GM12878 (cell line): ENCODE measurements around the gene UTS2R. TPM values are rescaled to one million over a fixed set of nuclear protein-coding genes. Genes with fewer than 3 reads are reported as not detected.

ENCODE experiments used
- ATAC-seq: fragments of 200-7000 bp; cut with Tn5 transposase; 3 replicates; pipeline ENCODE4 v1.9.1; 2020; ENCODE audit warnings: mild to moderate bottlenecking, moderate library complexity
- BruUV-seq: library from RNA; stranded (reverse); fragments of 400-500 nt; replicated peaks from 2 replicates; lab custom pipeline; 2021; lab: Mats Ljungman, UMichigan
- CTCF ChIA-PET: fragments of 300-600 bp; sonication (Branson Sonifier 250); formaldehyde crosslinking; extraction: SDS; loops from one replicate; lab custom pipeline; 2021; ENCODE audit warnings: inconsistent platforms; lab: Yijun Ruan, JAX
- POLR2A ChIA-PET: fragments of 350-600 bp; formaldehyde crosslinking; extraction: SDS; loops from one replicate; lab custom pipeline; 2021; ENCODE audit warnings: inconsistent platforms; lab: Charles Lee
- RAD21 ChIA-PET: fragments of 300-600 bp; sonication (Branson Sonifier 250); formaldehyde crosslinking; loops from one replicate; lab custom pipeline; 2023; ENCODE audit warnings: antibody characterized with exemption; ENCODE audit not compliant: unreplicated experiment; lab: Charles Lee
- SMC1A ChIA-PET: fragments of 300-600 bp; sonication (Branson Sonifier 250); formaldehyde crosslinking; loops from one replicate; lab custom pipeline; 2023; ENCODE audit not compliant: unreplicated experiment, uncharacterized antibody; lab: Charles Lee
- DNase-seq: peaks from one replicate; pipeline ENCODE4 v3.0.0-alpha.2; 2011; ENCODE audit warnings: low read depth, low spot score
- FAIRE-seq: peaks from 3 replicates; lab custom pipeline; 2011; peaks lifted over from hg19 to GRCh38; lab: Jason Lieb, UNC
- H2AFZ ChIP-seq: 2 replicates; pipeline ENCODE4 v1.6.0; 2011; ENCODE audit warnings: low read depth, low read length, control low read depth; ENCODE audit not compliant: control insufficient read depth
- H3K27ac ChIP-seq: 2 replicates; pipeline ENCODE4 v1.5.1; 2011; ENCODE audit warnings: control low read depth; ENCODE audit not compliant: control insufficient read depth, insufficient read depth
- H3K27me3 ChIP-seq, 2 experiments: replicated peaks in 1 of 2; 2 replicates each; pipeline versions ENCODE4 v1.6.0 to v1.6.1; 2011; ENCODE audit warnings: low read length in 1 of 2; ENCODE audit not compliant: control insufficient read depth in 2 of 2, insufficient read depth in 2 of 2
- H3K36me3 ChIP-seq, 2 experiments: 2 replicates each; pipeline ENCODE4 v1.5.1; 2011; ENCODE audit warnings: low read length in 1 of 2; ENCODE audit not compliant: control insufficient read depth in 2 of 2, insufficient read depth in 2 of 2
- H3K4me1 ChIP-seq: 2 replicates; pipeline ENCODE4 v1.6.1; 2011; ENCODE audit warnings: mild to moderate bottlenecking, low read length, moderate library complexity, mixed read lengths; ENCODE audit not compliant: control insufficient read depth, insufficient read depth
- H3K4me2 ChIP-seq: 2 replicates; pipeline ENCODE4 v1.6.0; 2011; ENCODE audit warnings: control low read depth; ENCODE audit not compliant: control insufficient read depth, insufficient read depth
- H3K4me3 ChIP-seq: fragments of 200-600 bp; sonication (generic); 2 replicates; pipeline ENCODE4 v1.5.1; 2016
- H3K79me2 ChIP-seq: 2 replicates; pipeline ENCODE4 v1.6.0; 2011; ENCODE audit warnings: low read length; ENCODE audit not compliant: control insufficient read depth, insufficient read depth
- H3K9ac ChIP-seq: 2 replicates; pipeline ENCODE4 v1.8.0; 2011; ENCODE audit warnings: low read length, control low read depth, mixed read lengths; ENCODE audit not compliant: control insufficient read depth, insufficient read depth
- H3K9me3 ChIP-seq: replicated peaks from 3 replicates; pipeline ENCODE4 v1.5.1; 2011; ENCODE audit warnings: mild to moderate bottlenecking, low read length; ENCODE audit not compliant: control insufficient read depth, insufficient read depth
- H4K20me1 ChIP-seq: 2 replicates; pipeline ENCODE4 v1.6.0; 2011; ENCODE audit not compliant: control insufficient read depth, insufficient read depth
- BCL11A ChIP-seq: IDR thresholded peaks from 2 replicates; pipeline ENCODE4 v1.6.1; 2011; ENCODE audit warnings: low read depth, low read length
- HDAC6 ChIP-seq: fragments of 200-600 bp; sonication (generic); IDR thresholded peaks from one replicate; pipeline ENCODE4 v1.8.0; 2017; ENCODE audit warnings: antibody characterized with exemption; ENCODE audit not compliant: unreplicated experiment
- HSF1 ChIP-seq: fragments of 150-350 bp; IDR thresholded peaks from 2 replicates; pipeline ENCODE4 v1.6.1; 2014; ENCODE audit warnings: mild to moderate bottlenecking, low read depth, low read length
- KDM1A ChIP-seq: fragments of 200-600 bp; sonication (generic); IDR thresholded peaks from 2 replicates; pipeline ENCODE4 v1.6.1; 2016; ENCODE audit warnings: borderline replicate concordance
- MLLT1 ChIP-seq: fragments of 450-650 bp; IDR thresholded peaks from 2 replicates; pipeline ENCODE4 v1.6.1; 2016; ENCODE audit warnings: mild to moderate bottlenecking
- NR2C2 ChIP-seq: IDR thresholded peaks from 2 replicates; pipeline ENCODE4 v1.6.1; 2011; ENCODE audit warnings: borderline replicate concordance, low read depth; ENCODE audit not compliant: control insufficient read depth, insufficient read length
- NR2F1 ChIP-seq: fragments of 450-650 bp; conservative IDR thresholded peaks from 2 replicates; pipeline ENCODE4 v1.6.1; 2017; ENCODE audit warnings: mild to moderate bottlenecking
- RELA ChIP-seq: fragments of 450-650 bp; IDR thresholded peaks from 2 replicates; pipeline ENCODE4 v1.8.0; 2014; ENCODE audit warnings: borderline replicate concordance; ENCODE audit not compliant: partially characterized antibody
- RELB ChIP-seq: fragments of 450-650 bp; IDR thresholded peaks from 2 replicates; pipeline ENCODE4 v1.6.1; 2017; ENCODE audit warnings: low read depth, mild to moderate bottlenecking, moderate library complexity
- SP1 ChIP-seq: IDR thresholded peaks from one replicate; pipeline ENCODE4 v1.6.1; 2011; ENCODE audit warnings: low read depth, low read length
- ZNF274 ChIP-seq: IDR thresholded peaks from one replicate; pipeline ENCODE4 v1.8.0; 2011; ENCODE audit not compliant: insufficient read length, insufficient read depth
- WGBS: methylation state at CpG from one replicate; pipeline ENCODE4 v1.1.6; 2016; ENCODE audit warnings: low lambda C conversion rate; ENCODE audit not compliant: insufficient replicate concordance, insufficient coverage; ENCODE audit errors: missing lambda C conversion rate; 5-methylcytosine and 5-hydroxymethylcytosine counted together
- in situ Hi-C: fragments of 300-500 bp; cut with MboI; formaldehyde crosslinking; loops from 9 replicates; pipeline ENCODE4 v1.14.3; 2018; ENCODE audit warnings: mixed read lengths
- intact Hi-C: fragments of 100-400 bp; cut with micrococcal nuclease; formaldehyde crosslinking; loops from one replicate; pipeline ENCODE4 v1.14.2; 2022; ENCODE audit not compliant: unreplicated experiment
- polyA plus RNA-seq, 11 experiments: library from polyadenylated mRNA; depleted of rRNA in 4 of 11; unstranded in 6 of 11; stranded (reverse) in 5 of 11; fragments of >200 nt; fragmentation: Nextera tagmentation in 4 of 11; fragmentation: Illumina TruSeq in 1 of 11; extraction: Ambion mirVana in 4 of 11; extraction: Trizol in 1 of 11; gene quantifications; 1 replicate in 1 of 11; 2 replicates in 10 of 11; pipeline versions ENCODE4 v1.2.1 to v1.2.3, GENCODE V29; 2011 to 2016; ENCODE audit warnings: inconsistent platforms in 2 of 11, missing spikeins in 2 of 11, low read depth in 1 of 11
- total RNA-seq, 4 experiments: library from RNA; depleted of rRNA in 3 of 4; stranded (reverse); fragments of >200 nt in 3 of 4; fragmentation: Illumina TruSeq in 1 of 4; extraction: Trizol in 1 of 4; gene quantifications; 2 replicates each; pipeline versions ENCODE4 v1.2.1 to v1.2.3, GENCODE V29; 2013 to 2021
- TF ChIP-seq, protein P1 (sequence below): fragments of 450-650 bp; IDR thresholded peaks from 2 replicates; pipeline ENCODE4 v1.6.1; 2017; ENCODE audit warnings: borderline replicate concordance
- TF ChIP-seq, protein P2 (sequence below): fragments of 450-650 bp; IDR thresholded peaks from 2 replicates; pipeline ENCODE4 v1.6.1; 2017; ENCODE audit warnings: mild to moderate bottlenecking, moderate library complexity

UTS2R gene
- total and polyA plus RNA-seq, 10 of the 15 experiments (the other 5 are each of a cell fraction or from before 2014, with no cell fraction given), result 0.04 to 0.36 (median 0.11) TPM; not detected in 6

DNA sequence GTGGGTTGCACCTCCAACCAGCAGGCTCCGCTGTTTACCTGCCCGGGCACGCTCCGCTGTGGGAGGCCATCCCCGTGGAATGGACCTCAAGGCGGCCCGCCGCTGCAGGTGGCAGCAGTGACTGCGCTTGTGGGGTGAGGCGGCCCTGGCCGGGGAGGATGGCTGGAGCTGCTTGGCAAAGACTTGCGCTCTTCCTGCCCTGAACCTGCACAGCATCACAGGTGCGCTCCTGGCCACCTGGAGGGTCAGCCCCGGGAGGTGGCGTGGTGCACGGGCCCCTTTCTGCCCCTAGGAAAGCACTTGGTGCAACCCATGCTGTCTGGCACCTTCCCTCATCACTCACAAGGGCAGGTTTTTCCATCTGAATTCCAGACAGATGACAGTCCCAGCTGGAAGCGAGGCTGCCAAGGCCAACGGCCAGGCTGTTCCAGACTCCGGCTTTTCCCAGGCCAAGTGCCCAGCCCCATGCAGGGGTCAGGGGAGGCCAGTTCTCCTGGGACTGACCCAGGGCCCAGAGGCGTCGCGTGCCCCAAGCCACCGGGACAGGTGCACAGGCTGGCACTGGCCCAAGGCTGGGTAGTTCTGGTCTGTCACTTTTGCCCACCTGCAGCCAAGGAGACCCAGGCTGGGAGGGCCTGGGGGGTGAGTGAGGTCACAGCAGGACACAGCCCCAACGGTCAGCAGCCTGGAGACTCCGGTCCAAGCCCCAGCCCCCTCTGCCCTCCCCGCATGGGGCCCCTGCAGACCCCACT, 13.3 kb downstream of the UTS2R start:
- no peak; the same call in 2 of the 3 replicates for ATAC-seq
- H4K20me1 ChIP-seq, result no peaks in the 10 kb centered on the region
- no peak overlapping the region for H2AFZ ChIP-seq
- CTCF ChIA-PET, result interaction anchor here (1.5 kb wide), 1 partner anchor 18 kb away, joined by 6 read pairs; no protein-coding TSS in a partner anchor
- H3K36me3 ChIP-seq, result no peaks in the 10 kb centered on the region
- no peak for DNase-seq
- no peaks in the 10 kb centered on the region for H3K27me3 ChIP-seq
- H3K4me2 ChIP-seq, result no peak overlapping the region
- SMC1A ChIA-PET, result no interaction called here
- TF ChIP-seq MLLT1, result no peak
- TF ChIP-seq KDM1A, result no peak
- TF ChIP-seq SP1, result no peak
- no peak for TF ChIP-seq HSF1
- TF ChIP-seq, protein P1, sequence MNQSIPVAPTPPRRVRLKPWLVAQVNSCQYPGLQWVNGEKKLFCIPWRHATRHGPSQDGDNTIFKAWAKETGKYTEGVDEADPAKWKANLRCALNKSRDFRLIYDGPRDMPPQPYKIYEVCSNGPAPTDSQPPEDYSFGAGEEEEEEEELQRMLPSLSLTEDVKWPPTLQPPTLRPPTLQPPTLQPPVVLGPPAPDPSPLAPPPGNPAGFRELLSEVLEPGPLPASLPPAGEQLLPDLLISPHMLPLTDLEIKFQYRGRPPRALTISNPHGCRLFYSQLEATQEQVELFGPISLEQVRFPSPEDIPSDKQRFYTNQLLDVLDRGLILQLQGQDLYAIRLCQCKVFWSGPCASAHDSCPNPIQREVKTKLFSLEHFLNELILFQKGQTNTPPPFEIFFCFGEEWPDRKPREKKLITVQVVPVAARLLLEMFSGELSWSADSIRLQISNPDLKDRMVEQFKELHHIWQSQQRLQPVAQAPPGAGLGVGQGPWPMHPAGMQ, result no peak
- no peak for TF ChIP-seq NR2F1
- TF ChIP-seq ZNF274, result no peak
- no peak for TF ChIP-seq BCL11A
- no peak for TF ChIP-seq RELB
- TF ChIP-seq, protein P2, sequence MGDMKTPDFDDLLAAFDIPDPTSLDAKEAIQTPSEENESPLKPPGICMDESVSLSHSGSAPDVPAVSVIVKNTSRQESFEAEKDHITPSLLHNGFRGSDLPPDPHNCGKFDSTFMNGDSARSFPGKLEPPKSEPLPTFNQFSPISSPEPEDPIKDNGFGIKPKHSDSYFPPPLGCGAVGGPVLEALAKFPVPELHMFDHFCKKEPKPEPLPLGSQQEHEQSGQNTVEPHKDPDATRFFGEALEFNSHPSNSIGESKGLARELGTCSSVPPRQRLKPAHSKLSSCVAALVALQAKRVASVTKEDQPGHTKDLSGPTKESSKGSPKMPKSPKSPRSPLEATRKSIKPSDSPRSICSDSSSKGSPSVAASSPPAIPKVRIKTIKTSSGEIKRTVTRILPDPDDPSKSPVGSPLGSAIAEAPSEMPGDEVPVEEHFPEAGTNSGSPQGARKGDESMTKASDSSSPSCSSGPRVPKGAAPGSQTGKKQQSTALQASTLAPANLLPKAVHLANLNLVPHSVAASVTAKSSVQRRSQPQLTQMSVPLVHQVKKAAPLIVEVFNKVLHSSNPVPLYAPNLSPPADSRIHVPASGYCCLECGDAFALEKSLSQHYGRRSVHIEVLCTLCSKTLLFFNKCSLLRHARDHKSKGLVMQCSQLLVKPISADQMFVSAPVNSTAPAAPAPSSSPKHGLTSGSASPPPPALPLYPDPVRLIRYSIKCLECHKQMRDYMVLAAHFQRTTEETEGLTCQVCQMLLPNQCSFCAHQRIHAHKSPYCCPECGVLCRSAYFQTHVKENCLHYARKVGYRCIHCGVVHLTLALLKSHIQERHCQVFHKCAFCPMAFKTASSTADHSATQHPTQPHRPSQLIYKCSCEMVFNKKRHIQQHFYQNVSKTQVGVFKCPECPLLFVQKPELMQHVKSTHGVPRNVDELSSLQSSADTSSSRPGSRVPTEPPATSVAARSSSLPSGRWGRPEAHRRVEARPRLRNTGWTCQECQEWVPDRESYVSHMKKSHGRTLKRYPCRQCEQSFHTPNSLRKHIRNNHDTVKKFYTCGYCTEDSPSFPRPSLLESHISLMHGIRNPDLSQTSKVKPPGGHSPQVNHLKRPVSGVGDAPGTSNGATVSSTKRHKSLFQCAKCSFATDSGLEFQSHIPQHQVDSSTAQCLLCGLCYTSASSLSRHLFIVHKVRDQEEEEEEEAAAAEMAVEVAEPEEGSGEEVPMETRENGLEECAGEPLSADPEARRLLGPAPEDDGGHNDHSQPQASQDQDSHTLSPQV, result no peak
- no peak for TF ChIP-seq NR2C2
- no peak for TF ChIP-seq HDAC6
- TF ChIP-seq RELA, result no peak
- RAD21 ChIA-PET, result no interaction called here
- no peak overlapping the region for H3K9ac ChIP-seq
- WGBS, result 57% methylated on average over 24 of the region's 26 CpGs
- no peaks in the 10 kb centered on the region for H3K79me2 ChIP-seq
- FAIRE-seq, result no peak
- no peak overlapping the region for H3K4me3 ChIP-seq
- H3K4me1 ChIP-seq, result no peaks in the 10 kb centered on the region
- in situ Hi-C loops (no loop called here), intact Hi-C loops (no loop called here)
- no TSS peak for BruUV-seq
- H3K9me3 ChIP-seq, result no peaks in the 10 kb centered on the region
- H3K27ac ChIP-seq, result no peak overlapping the region
- POLR2A ChIA-PET, result interaction anchor here (0.6 kb wide), 1 partner anchor 21 kb away, joined by 3 read pairs; no protein-coding TSS in a partner anchor
